AG09309 (cell line): ENCODE data around the gene TNPO2.

Experiments used
- DNase-seq: peaks from one replicate; pipeline ENCODE4 v3.0.0-alpha.2; 2010; ENCODE audit warnings: low read depth
- H3K4me3 ChIP-seq: 2 replicates; pipeline ENCODE4 v1.5.1; 2011; ENCODE audit warnings: mild to moderate bottlenecking, low read depth, low read length, moderate library complexity; ENCODE audit not compliant: control insufficient read depth
- TF ChIP-seq, protein P1 (sequence below): IDR thresholded peaks from 2 replicates; pipeline ENCODE4 v1.5.1; 2011; ENCODE audit warnings: mild to moderate bottlenecking, low read depth, low read length, inconsistent platforms; ENCODE audit not compliant: insufficient read depth, control insufficient read depth; ENCODE audit errors: missing control alignments

The TNPO2 gene

DNA sequence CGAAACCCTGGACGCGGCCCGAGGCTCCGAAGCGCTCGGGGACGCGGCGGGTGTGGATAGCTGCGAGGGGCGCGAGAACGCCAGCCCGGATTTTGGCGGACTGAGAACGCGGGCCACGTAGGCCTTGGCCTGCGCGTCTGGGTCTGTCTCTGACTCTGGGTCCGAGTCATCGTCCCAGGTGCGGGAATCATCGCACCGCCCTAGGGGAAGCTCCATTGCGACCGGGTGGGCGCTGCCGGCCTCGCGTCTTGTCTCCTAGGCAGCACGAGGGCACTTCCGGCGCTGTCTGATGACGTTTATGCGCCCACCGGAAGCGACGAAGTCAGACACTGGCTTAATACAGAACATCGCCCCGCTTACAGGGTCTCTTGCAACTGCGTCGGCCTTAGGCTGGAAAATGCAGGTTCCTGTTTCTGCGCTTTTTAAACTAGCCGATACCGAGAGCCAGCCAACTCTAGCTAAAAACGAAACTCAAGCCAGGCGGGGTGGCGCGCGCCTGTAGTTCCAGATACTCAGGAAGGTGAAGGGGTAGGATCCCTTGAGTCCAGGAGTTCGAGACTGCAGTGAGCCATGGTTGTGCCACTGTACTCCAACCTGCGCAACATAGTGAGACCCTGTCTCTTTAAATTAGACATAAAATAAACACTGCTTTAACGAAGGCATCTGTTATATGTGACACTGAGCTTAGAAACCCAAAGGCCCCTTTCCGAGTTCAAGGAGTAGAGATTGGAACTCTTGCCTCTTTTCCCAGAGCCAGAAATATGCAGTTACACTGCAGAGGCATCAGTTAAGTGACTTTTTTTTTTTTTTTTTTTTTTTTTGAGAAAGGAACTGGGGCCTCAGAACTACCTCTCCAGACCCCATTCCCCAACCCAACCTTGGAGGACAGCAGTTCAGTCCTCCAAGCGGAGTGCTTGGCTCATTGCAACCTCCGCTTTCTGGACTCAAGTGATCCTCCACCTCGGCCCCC is 27.1 kb downstream of the TNPO2 start, which contains the start of gene FBXW9:
Gene FBXW9 (minus strand): TSS at position 266 of the 970 bp plus-strand sequence. CDS start 50 bp downstream, at position 216.
- H3K4me3 ChIP-seq = peak within 1 kb of the TSS; percentile 74
- TF ChIP-seq, protein P1, sequence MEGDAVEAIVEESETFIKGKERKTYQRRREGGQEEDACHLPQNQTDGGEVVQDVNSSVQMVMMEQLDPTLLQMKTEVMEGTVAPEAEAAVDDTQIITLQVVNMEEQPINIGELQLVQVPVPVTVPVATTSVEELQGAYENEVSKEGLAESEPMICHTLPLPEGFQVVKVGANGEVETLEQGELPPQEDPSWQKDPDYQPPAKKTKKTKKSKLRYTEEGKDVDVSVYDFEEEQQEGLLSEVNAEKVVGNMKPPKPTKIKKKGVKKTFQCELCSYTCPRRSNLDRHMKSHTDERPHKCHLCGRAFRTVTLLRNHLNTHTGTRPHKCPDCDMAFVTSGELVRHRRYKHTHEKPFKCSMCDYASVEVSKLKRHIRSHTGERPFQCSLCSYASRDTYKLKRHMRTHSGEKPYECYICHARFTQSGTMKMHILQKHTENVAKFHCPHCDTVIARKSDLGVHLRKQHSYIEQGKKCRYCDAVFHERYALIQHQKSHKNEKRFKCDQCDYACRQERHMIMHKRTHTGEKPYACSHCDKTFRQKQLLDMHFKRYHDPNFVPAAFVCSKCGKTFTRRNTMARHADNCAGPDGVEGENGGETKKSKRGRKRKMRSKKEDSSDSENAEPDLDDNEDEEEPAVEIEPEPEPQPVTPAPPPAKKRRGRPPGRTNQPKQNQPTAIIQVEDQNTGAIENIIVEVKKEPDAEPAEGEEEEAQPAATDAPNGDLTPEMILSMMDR = no peak
- peak; percentile 77 for DNase-seq

DNA sequence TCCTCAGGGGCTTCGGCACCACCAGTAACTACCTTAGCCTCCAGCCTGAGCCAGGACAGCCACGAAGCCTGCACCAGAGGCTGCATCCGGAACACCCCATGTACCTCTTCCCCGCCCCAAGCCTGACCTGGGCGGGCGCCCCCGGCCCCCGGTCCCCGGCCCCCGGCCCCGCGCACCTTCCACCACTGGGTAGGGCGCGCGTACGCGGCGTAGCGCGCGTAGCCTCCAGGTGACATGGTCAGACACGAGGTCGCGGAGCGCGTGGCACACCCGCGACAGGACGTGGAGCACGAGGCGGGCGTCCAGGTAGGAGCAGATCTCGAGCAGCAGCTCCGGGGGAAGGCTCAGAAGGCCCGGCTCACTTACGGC is 27.8 kb downstream of the TNPO2 start:
- no peak for DNase-seq
- TF ChIP-seq, protein P1 = no peak
- H3K4me3 ChIP-seq = peak overlapping the region; percentile 74

GRCh38 chr19:12695514-12695913 is 28.2 kb downstream of the TNPO2 start:
- TF ChIP-seq, protein P1 = no peak
- H3K4me3 ChIP-seq = peak overlapping the region; percentile 74
- DNase-seq = no peak

DNA sequence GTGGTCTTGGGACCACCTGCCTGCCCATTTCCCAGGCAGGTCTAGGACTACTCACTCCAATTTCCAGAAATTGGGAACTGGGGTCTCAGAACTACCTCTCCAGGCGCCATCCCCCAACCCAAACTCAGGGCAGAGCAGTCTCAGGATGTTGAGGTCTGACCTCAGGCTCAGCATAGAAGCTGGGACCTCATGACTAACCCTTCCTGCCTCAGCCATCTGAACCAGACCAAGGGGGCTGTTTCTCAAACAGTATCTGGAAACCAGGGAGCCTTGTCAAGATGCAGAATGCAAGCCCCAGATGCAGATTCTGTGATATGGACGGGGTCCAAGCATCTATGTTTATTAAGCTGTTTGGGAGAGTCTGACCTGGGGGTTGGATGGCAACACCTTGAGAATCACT is 28.6 kb downstream of the TNPO2 start:
- H3K4me3 ChIP-seq = no peak overlapping the region
- no peak for DNase-seq
- TF ChIP-seq, protein P1 = no peak

DNA sequence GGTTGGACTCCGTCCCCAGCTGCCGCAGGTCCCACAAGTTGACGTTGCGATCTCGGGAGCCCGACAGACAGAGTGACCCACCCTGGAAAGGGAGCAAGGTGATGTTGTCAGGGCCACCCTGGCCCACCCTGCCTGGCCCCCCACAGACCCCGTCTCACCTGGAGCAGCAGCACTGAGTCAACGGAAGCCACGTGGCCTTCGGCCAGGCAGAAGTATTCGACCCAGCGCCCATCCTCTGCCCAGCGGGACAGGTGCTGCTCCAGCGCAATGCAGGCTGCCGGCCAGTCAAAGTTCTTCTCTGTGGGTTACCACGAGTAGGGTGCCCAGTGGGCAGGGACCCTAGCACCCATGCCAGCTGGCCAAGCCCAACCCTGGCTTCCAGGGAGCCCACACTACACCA is 29.1 kb downstream of the TNPO2 start:
- no peak for DNase-seq
- TF ChIP-seq, protein P1 = no peak
- no peak overlapping the region for H3K4me3 ChIP-seq

GRCh38 chr19:12692960-12693359 is 30.8 kb downstream of the TNPO2 start:
- no peak overlapping the region for H3K4me3 ChIP-seq
- DNase-seq = no peak
- TF ChIP-seq, protein P1 = no peak
